Measurements from ENCODE around the gene KRTAP4-16.
"Not testable (repeated sequence)": the region's sequence is repeated elsewhere in the genome, so short reads cannot be mapped to it uniquely, and the experiment has no call there.

The KRTAP4-16 gene

GRCh38 chr17:41061964-41062363 lies 40.0 kb downstream of the KRTAP4-16 start:
- TF ChIP-seq CTCF (IDR thresholded peaks at IDR 0.05; ENCODE audit: borderline replicate concordance, insufficient read depth, low read depth, low read length), result no peak
- H3K4me3 ChIP-seq (ENCODE audit: low read depth, low read length), result no peak overlapping the region

GRCh38 chr17:41060052-41060604 lies 41.9 kb downstream of the KRTAP4-16 start, which contains the start of gene KRTAP2-3:
TSS of gene KRTAP2-3 (minus strand) at chr17:41060114. CDS start at chr17:41060050, 64 bp downstream.
- TF ChIP-seq CTCF (IDR thresholded peaks at IDR 0.05; ENCODE audit: borderline replicate concordance, insufficient read depth, low read depth, low read length), result no peak
- no peak within 1 kb of the TSS for H3K4me3 ChIP-seq (ENCODE audit: low read depth, low read length)

- not testable (repeated sequence) for H3K4me3 ChIP-seq (ENCODE audit: low read depth, low read length)
These were observed 42.5 kb downstream of the KRTAP4-16 start for GRCh38 chr17:41059276-41060051.

- no peak for TF ChIP-seq CTCF (IDR thresholded peaks at IDR 0.05; ENCODE audit: borderline replicate concordance, insufficient read depth, low read depth, low read length)
- no peak overlapping the region for H3K4me3 ChIP-seq (ENCODE audit: low read depth, low read length)
These were observed 43.3 kb downstream of the KRTAP4-16 start for GRCh38 chr17:41058741-41059140.

- no peak overlapping the region for H3K4me3 ChIP-seq (ENCODE audit: low read depth, low read length)
- no peak for TF ChIP-seq CTCF (IDR thresholded peaks at IDR 0.05; ENCODE audit: borderline replicate concordance, insufficient read depth, low read depth, low read length)
These were observed 44.5 kb downstream of the KRTAP4-16 start for GRCh38 chr17:41057547-41057946.

GRCh38 chr17:41055130-41055529 lies 46.9 kb downstream of the KRTAP4-16 start, which contains the start of gene KRTAP2-2:
TSS of gene KRTAP2-2 (minus strand) at chr17:41055230. CDS start at chr17:41055211, 19 bp downstream.
- not testable (repeated sequence) for H3K4me3 ChIP-seq (ENCODE audit: low read depth, low read length)

- not testable (repeated sequence) for H3K4me3 ChIP-seq (ENCODE audit: low read depth, low read length)
These were observed 47.5 kb downstream of the KRTAP4-16 start for GRCh38 chr17:41054556-41054955.

GRCh38 chr17:41054025-41054424 lies 48.0 kb downstream of the KRTAP4-16 start:
- H3K4me3 ChIP-seq (ENCODE audit: low read depth, low read length), result no peak overlapping the region
- TF ChIP-seq CTCF (IDR thresholded peaks at IDR 0.05; ENCODE audit: borderline replicate concordance, insufficient read depth, low read depth, low read length), result no peak
